Measurements from ENCODE around the gene KLK14. TPM values are rescaled to one million over a fixed set of nuclear protein-coding genes. Genes with fewer than 3 reads are reported as not detected.

The KLK14 gene
- total RNA-seq, 2 experiments from 2014 or later = 0.57 TPM; not detected in 1

GRCh38 chr19:51107406-51108065, 24.8 kb upstream of the KLK14 start:
- H3K4me3 Mint-ChIP-seq = peak overlapping the region; percentile 88
- ChIA-PET CTCF (no interaction called here), POLR2A (no interaction called here)
- peak overlapping the region; percentile 90 for H3K27ac Mint-ChIP-seq
- peaks cover 26% of the 10 kb centered on the region for H3K36me3 Mint-ChIP-seq (ENCODE audit: low read depth)
- H3K9me3 Mint-ChIP-seq (ENCODE audit: insufficient read depth) = no peaks in the 10 kb centered on the region
- DNase-seq = peak; percentile 41
- peaks cover 2% of the 10 kb centered on the region for H3K27me3 Mint-ChIP-seq (ENCODE audit: low read depth)
- ATAC-seq = peak; percentile 27
- H3K4me1 Mint-ChIP-seq (ENCODE audit: low read depth) = peaks cover 34% of the 10 kb centered on the region

- ChIA-PET CTCF (no interaction called here), POLR2A (no interaction called here)
- Mint-ChIP-seq H3K9me3 (ENCODE audit: insufficient read depth) (no peaks in the 10 kb centered on the region), H3K4me1 (ENCODE audit: low read depth) (peaks cover 28% of the 10 kb centered on the region), H3K27me3 (ENCODE audit: low read depth) (no peaks in the 10 kb centered on the region), H3K4me3 (no peak overlapping the region), H3K36me3 (ENCODE audit: low read depth) (peaks cover 42% of the 10 kb centered on the region), H3K27ac (no peak overlapping the region)
- no peak for ATAC-seq
- DNase-seq = no peak
These were observed 21.2 kb upstream of the KLK14 start for GRCh38 chr19:51103926-51104341.

- ChIA-PET CTCF (no interaction called here), POLR2A (no interaction called here)
- H3K4me1 Mint-ChIP-seq (ENCODE audit: low read depth) = peaks cover 23% of the 10 kb centered on the region
- DNase-seq = no peak
- H3K9me3 Mint-ChIP-seq (ENCODE audit: insufficient read depth) = no peaks in the 10 kb centered on the region
- no peak for ATAC-seq
- no peak overlapping the region for H3K27ac Mint-ChIP-seq
- no peak overlapping the region for H3K4me3 Mint-ChIP-seq
- peaks cover 46% of the 10 kb centered on the region for H3K36me3 Mint-ChIP-seq (ENCODE audit: low read depth)
- H3K27me3 Mint-ChIP-seq (ENCODE audit: low read depth) = no peaks in the 10 kb centered on the region
These were observed 20.3 kb upstream of the KLK14 start for GRCh38 chr19:51102991-51103390.

- Mint-ChIP-seq H3K27ac (peak overlapping the region; percentile 43), H3K27me3 (ENCODE audit: low read depth) (no peaks in the 10 kb centered on the region), H3K4me3 (no peak overlapping the region), H3K4me1 (ENCODE audit: low read depth) (peaks cover 27% of the 10 kb centered on the region), H3K9me3 (ENCODE audit: insufficient read depth) (no peaks in the 10 kb centered on the region), H3K36me3 (ENCODE audit: low read depth) (peaks cover 59% of the 10 kb centered on the region)
- CTCF ChIA-PET = no interaction called here
- DNase-seq (no peak), ATAC-seq (no peak)
- POLR2A ChIA-PET = no interaction called here
These were observed 18.6 kb upstream of the KLK14 start for GRCh38 chr19:51101171-51101865.

GRCh38 chr19:51100601-51101000, 17.9 kb upstream of the KLK14 start:
- no peaks in the 10 kb centered on the region for H3K27me3 Mint-ChIP-seq (ENCODE audit: low read depth)
- DNase-seq (no peak), ATAC-seq (no peak)
- POLR2A ChIA-PET = no interaction called here
- H3K4me3 Mint-ChIP-seq = no peak overlapping the region
- peaks cover 20% of the 10 kb centered on the region for H3K4me1 Mint-ChIP-seq (ENCODE audit: low read depth)
- no peak overlapping the region for H3K27ac Mint-ChIP-seq
- CTCF ChIA-PET = no interaction called here
- peaks cover 53% of the 10 kb centered on the region for H3K36me3 Mint-ChIP-seq (ENCODE audit: low read depth)
- H3K9me3 Mint-ChIP-seq (ENCODE audit: insufficient read depth) = no peaks in the 10 kb centered on the region

GRCh38 chr19:51099047-51099382, 16.3 kb upstream of the KLK14 start:
- no peak for DNase-seq
- Mint-ChIP-seq H3K27me3 (ENCODE audit: low read depth) (no peaks in the 10 kb centered on the region), H3K9me3 (ENCODE audit: insufficient read depth) (no peaks in the 10 kb centered on the region), H3K27ac (peak overlapping the region; percentile 64), H3K4me3 (peak overlapping the region; percentile 52), H3K36me3 (ENCODE audit: low read depth) (peaks cover 46% of the 10 kb centered on the region), H3K4me1 (ENCODE audit: low read depth) (peaks cover 15% of the 10 kb centered on the region)
- ATAC-seq = no peak
- ChIA-PET POLR2A (no interaction called here), CTCF (no interaction called here)

- ChIA-PET POLR2A (no interaction called here), CTCF (no interaction called here)
- Mint-ChIP-seq H3K36me3 (ENCODE audit: low read depth) (peaks cover 42% of the 10 kb centered on the region), H3K4me3 (peak overlapping the region; percentile 20), H3K4me1 (ENCODE audit: low read depth) (peaks cover 15% of the 10 kb centered on the region), H3K9me3 (ENCODE audit: insufficient read depth) (no peaks in the 10 kb centered on the region), H3K27ac (peak overlapping the region; percentile 64), H3K27me3 (ENCODE audit: low read depth) (no peaks in the 10 kb centered on the region)
- ATAC-seq (peak; percentile 74), DNase-seq (peak; percentile 62)
These were observed 15.8 kb upstream of the KLK14 start for GRCh38 chr19:51098365-51099046.

GRCh38 chr19:51097796-51098195, 15.1 kb upstream of the KLK14 start:
- DNase-seq (no peak), ATAC-seq (no peak)
- Mint-ChIP-seq H3K4me3 (no peak overlapping the region), H3K36me3 (ENCODE audit: low read depth) (peaks cover 37% of the 10 kb centered on the region), H3K27ac (no peak overlapping the region), H3K9me3 (ENCODE audit: insufficient read depth) (no peaks in the 10 kb centered on the region), H3K4me1 (ENCODE audit: low read depth) (peaks cover 15% of the 10 kb centered on the region), H3K27me3 (ENCODE audit: low read depth) (no peaks in the 10 kb centered on the region)
- ChIA-PET POLR2A (no interaction called here), CTCF (no interaction called here)

- H3K36me3 Mint-ChIP-seq (ENCODE audit: low read depth) = peaks cover 32% of the 10 kb centered on the region
- H3K4me3 Mint-ChIP-seq = no peak overlapping the region
- no peaks in the 10 kb centered on the region for H3K27me3 Mint-ChIP-seq (ENCODE audit: low read depth)
- CTCF ChIA-PET = interaction anchor here (0.6 to 2.7 kb wide), 12 partner anchors 11 to 320 kb away, joined by 3 to 13 read pairs (median 5); partner anchors contain the start of gene CTU1
- H3K9me3 Mint-ChIP-seq (ENCODE audit: insufficient read depth) = no peaks in the 10 kb centered on the region
- peaks cover 15% of the 10 kb centered on the region for H3K4me1 Mint-ChIP-seq (ENCODE audit: low read depth)
- ATAC-seq = peak; percentile 62
- peak overlapping the region; percentile 85 for H3K27ac Mint-ChIP-seq
- DNase-seq = peak; percentile 72
- POLR2A ChIA-PET = interaction anchor here (0.6 kb wide), 1 partner anchor 58 kb away, joined by 3 read pairs; no protein-coding TSS in a partner anchor
These were observed 14.6 kb upstream of the KLK14 start for GRCh38 chr19:51097166-51097738.

GRCh38 chr19:51096473-51097165, 13.9 kb upstream of the KLK14 start:
- DNase-seq (no peak), ATAC-seq (no peak)
- CTCF ChIA-PET = interaction anchor here (0.6 to 2.7 kb wide), 16 partner anchors 8 to 320 kb away, joined by 3 to 13 read pairs (median 4); partner anchors contain the start of gene CTU1
- H3K36me3 Mint-ChIP-seq (ENCODE audit: low read depth) = peaks cover 31% of the 10 kb centered on the region
- H3K27ac Mint-ChIP-seq = peak overlapping the region; percentile 85
- no peaks in the 10 kb centered on the region for H3K27me3 Mint-ChIP-seq (ENCODE audit: low read depth)
- no peak overlapping the region for H3K4me3 Mint-ChIP-seq
- POLR2A ChIA-PET = interaction anchor here (0.6 kb wide), 1 partner anchor 57 kb away, joined by 3 read pairs; no protein-coding TSS in a partner anchor
- no peaks in the 10 kb centered on the region for H3K9me3 Mint-ChIP-seq (ENCODE audit: insufficient read depth)
- H3K4me1 Mint-ChIP-seq (ENCODE audit: low read depth) = peaks cover 15% of the 10 kb centered on the region

GRCh38 chr19:51094696-51095279, 12.1 kb upstream of the KLK14 start:
- H3K36me3 Mint-ChIP-seq (ENCODE audit: low read depth) = peaks cover 25% of the 10 kb centered on the region
- H3K9me3 Mint-ChIP-seq (ENCODE audit: insufficient read depth) = no peaks in the 10 kb centered on the region
- H3K27me3 Mint-ChIP-seq (ENCODE audit: low read depth) = no peaks in the 10 kb centered on the region
- CTCF ChIA-PET = interaction anchor here (2.7 kb wide), 1 partner anchor 173 kb away, joined by 13 read pairs; no protein-coding TSS in a partner anchor
- H3K4me3 Mint-ChIP-seq = no peak overlapping the region
- POLR2A ChIA-PET = no interaction called here
- ATAC-seq (no peak), DNase-seq (peak; percentile 56)
- H3K27ac Mint-ChIP-seq = no peak overlapping the region
- peaks cover 15% of the 10 kb centered on the region for H3K4me1 Mint-ChIP-seq (ENCODE audit: low read depth)
